ENCODE data around the gene COX7A1.

DNA sequence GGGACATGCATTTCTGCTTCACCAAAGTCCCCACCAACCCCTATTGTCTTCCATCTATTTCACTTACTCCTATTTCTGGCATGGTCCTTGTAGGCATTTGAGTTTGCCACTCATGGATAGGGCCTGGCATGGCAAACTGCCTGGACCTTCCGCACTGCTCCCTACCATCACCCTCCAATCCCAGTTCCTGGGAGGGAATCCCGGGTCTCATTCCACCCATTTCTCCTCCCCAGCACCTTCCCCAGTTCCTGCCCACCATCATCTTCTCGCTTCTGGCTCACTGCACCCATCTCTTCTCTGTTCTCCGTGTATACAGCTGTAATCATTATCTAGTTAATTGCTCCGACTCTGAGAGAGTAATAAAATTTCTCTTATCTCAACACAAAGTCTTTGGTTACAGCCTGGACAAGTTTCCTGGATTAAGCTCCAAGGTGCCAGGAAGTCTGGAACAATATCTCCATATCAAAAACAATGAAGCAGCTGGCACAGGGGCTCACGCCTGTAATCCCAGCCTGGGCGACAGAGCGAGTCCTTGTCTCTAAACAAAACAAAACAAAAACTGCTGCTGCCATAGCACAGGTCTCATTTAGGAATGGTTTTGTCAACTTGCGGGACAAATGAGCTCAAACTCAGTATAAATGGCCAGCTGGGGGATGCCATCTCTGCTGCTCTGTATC lies 17.0 kb upstream of the COX7A1 start:
- TF ChIP-seq, protein P1, sequence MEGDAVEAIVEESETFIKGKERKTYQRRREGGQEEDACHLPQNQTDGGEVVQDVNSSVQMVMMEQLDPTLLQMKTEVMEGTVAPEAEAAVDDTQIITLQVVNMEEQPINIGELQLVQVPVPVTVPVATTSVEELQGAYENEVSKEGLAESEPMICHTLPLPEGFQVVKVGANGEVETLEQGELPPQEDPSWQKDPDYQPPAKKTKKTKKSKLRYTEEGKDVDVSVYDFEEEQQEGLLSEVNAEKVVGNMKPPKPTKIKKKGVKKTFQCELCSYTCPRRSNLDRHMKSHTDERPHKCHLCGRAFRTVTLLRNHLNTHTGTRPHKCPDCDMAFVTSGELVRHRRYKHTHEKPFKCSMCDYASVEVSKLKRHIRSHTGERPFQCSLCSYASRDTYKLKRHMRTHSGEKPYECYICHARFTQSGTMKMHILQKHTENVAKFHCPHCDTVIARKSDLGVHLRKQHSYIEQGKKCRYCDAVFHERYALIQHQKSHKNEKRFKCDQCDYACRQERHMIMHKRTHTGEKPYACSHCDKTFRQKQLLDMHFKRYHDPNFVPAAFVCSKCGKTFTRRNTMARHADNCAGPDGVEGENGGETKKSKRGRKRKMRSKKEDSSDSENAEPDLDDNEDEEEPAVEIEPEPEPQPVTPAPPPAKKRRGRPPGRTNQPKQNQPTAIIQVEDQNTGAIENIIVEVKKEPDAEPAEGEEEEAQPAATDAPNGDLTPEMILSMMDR (IDR thresholded peaks at IDR 0.05; ENCODE audit: low read depth, low read length): no peak
- TF ChIP-seq POLR2A (IDR thresholded peaks at IDR 0.05; ENCODE audit: extremely low read depth, insufficient read length): no peak
